Measurements from ENCODE around the gene ABCG1.
"Not testable (repeated sequence)": the region's sequence is repeated elsewhere in the genome, so short reads cannot be mapped to it uniquely, and the experiment has no call there.

The ABCG1 gene

GRCh38 chr21:42175110-42175710 is 43.7 kb upstream of the ABCG1 start:
- no peak overlapping the region for H3K27ac ChIP-seq
- POLR2A ChIA-PET (ENCODE audit: low non-redundant PET): no interaction called here
- TF ChIP-seq CTCF (conservative IDR thresholded peaks at IDR 0.05; ENCODE audit: low read depth): no peak
- CTCF ChIA-PET: interaction anchor here (0.5 to 0.7 kb wide), 2 partner anchors 17 to 57 kb away, joined by 3 read pairs; no protein-coding TSS in a partner anchor
- no peak for DNase-seq (ENCODE audit: low spot score)

- POLR2A ChIA-PET (ENCODE audit: low non-redundant PET): no interaction called here
- no peak for DNase-seq (ENCODE audit: low spot score)
- TF ChIP-seq CTCF (conservative IDR thresholded peaks at IDR 0.05; ENCODE audit: low read depth): no peak
- CTCF ChIA-PET: interaction anchor here (0.6 kb wide), 1 partner anchor 69 kb away, joined by 3 read pairs; no protein-coding TSS in a partner anchor
- H3K27ac ChIP-seq: no peak overlapping the region
Measured at GRCh38 chr21:42176859-42177258, 42.1 kb upstream of the ABCG1 start.

GRCh38 chr21:42179316-42179715 is 39.6 kb upstream of the ABCG1 start:
- no peak for TF ChIP-seq CTCF (conservative IDR thresholded peaks at IDR 0.05; ENCODE audit: low read depth)
- ChIA-PET POLR2A (ENCODE audit: low non-redundant PET) (no interaction called here), CTCF (no interaction called here)
- DNase-seq (ENCODE audit: low spot score): no peak
- H3K27ac ChIP-seq: no peak overlapping the region

- CTCF ChIA-PET; POLR2A ChIA-PET (ENCODE audit: low non-redundant PET); DNase-seq (ENCODE audit: low spot score); H3K27ac ChIP-seq: not testable (repeated sequence)
Measured at GRCh38 chr21:42180001-42180400, 38.9 kb upstream of the ABCG1 start.

- ChIA-PET CTCF (no interaction called here), POLR2A (ENCODE audit: low non-redundant PET) (no interaction called here)
- H3K27ac ChIP-seq: no peak overlapping the region
- TF ChIP-seq CTCF (conservative IDR thresholded peaks at IDR 0.05; ENCODE audit: low read depth): no peak
- DNase-seq (ENCODE audit: low spot score): no peak
Measured at GRCh38 chr21:42182713-42183371, 36.1 kb upstream of the ABCG1 start.

- ChIA-PET POLR2A (ENCODE audit: low non-redundant PET) (no interaction called here), CTCF (interaction anchor here (0.5 kb wide), 1 partner anchor 41 kb away, joined by 5 read pairs; no protein-coding TSS in a partner anchor)
- H3K27ac ChIP-seq: no peak overlapping the region
- DNase-seq (ENCODE audit: low spot score): no peak
- TF ChIP-seq CTCF (conservative IDR thresholded peaks at IDR 0.05; ENCODE audit: low read depth): no peak
Measured at GRCh38 chr21:42183374-42184266, 35.3 kb upstream of the ABCG1 start.

Measured in RWPE1 (cell line).